ENCODE results near the gene PLXNA2.

DNA sequence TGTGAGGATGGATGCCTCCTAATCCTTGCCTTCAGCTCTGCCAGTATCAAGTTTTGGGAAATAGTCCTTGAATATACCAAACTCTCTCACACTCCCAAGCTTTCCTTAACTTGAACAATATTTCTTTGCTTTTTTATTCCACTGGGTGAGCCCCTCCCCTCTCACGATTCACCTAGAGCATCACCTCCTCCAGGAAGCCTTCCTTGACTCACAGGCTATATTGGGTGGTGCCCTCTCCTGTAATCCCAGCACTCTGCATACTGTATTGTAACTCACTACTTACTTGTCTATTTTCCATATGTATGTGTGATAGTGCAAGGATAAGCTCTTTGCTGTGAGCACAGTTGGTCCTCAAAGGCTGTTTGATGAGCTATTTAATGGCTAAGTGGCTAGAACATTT, 114.7 kb downstream of the PLXNA2 start:
- no peak for TF ChIP-seq TCF4 (CRISPR knock-in tag; IDR thresholded peaks at IDR 0.05; ENCODE audit: borderline replicate concordance)
- TF ChIP-seq RARB (CRISPR knock-in tag; IDR thresholded peaks at IDR 0.05) = no peak
- TF ChIP-seq ZNF70 (CRISPR knock-in tag; IDR thresholded peaks at IDR 0.05) = no peak
- no peak for TF ChIP-seq ZNF8 (CRISPR knock-in tag; IDR thresholded peaks at IDR 0.05)
- TF ChIP-seq, protein P1, sequence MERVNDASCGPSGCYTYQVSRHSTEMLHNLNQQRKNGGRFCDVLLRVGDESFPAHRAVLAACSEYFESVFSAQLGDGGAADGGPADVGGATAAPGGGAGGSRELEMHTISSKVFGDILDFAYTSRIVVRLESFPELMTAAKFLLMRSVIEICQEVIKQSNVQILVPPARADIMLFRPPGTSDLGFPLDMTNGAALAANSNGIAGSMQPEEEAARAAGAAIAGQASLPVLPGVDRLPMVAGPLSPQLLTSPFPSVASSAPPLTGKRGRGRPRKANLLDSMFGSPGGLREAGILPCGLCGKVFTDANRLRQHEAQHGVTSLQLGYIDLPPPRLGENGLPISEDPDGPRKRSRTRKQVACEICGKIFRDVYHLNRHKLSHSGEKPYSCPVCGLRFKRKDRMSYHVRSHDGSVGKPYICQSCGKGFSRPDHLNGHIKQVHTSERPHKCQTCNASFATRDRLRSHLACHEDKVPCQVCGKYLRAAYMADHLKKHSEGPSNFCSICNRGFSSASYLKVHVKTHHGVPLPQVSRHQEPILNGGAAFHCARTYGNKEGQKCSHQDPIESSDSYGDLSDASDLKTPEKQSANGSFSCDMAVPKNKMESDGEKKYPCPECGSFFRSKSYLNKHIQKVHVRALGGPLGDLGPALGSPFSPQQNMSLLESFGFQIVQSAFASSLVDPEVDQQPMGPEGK (CRISPR knock-in tag; IDR thresholded peaks at IDR 0.05; ENCODE audit: borderline replicate concordance) = no peak
- TF ChIP-seq ZFP30 (CRISPR knock-in tag; IDR thresholded peaks at IDR 0.05) = no peak
- no peak for TF ChIP-seq SNAI2 (CRISPR knock-in tag; IDR thresholded peaks at IDR 0.05)
- no peak for TF ChIP-seq ARNTL (CRISPR knock-in tag; IDR thresholded peaks at IDR 0.05; ENCODE audit: borderline replicate concordance, low read depth)
- TF ChIP-seq BACH2 (CRISPR knock-in tag; IDR thresholded peaks at IDR 0.05; ENCODE audit: borderline replicate concordance) = no peak
- TF ChIP-seq, protein P2, sequence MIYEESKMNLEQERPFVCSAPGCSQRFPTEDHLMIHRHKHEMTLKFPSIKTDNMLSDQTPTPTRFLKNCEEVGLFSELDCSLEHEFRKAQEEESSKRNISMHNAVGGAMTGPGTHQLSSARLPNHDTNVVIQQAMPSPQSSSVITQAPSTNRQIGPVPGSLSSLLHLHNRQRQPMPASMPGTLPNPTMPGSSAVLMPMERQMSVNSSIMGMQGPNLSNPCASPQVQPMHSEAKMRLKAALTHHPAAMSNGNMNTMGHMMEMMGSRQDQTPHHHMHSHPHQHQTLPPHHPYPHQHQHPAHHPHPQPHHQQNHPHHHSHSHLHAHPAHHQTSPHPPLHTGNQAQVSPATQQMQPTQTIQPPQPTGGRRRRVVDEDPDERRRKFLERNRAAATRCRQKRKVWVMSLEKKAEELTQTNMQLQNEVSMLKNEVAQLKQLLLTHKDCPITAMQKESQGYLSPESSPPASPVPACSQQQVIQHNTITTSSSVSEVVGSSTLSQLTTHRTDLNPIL (CRISPR knock-in tag; IDR thresholded peaks at IDR 0.05; ENCODE audit: low read depth) = no peak
- no peak for TF ChIP-seq ZNF565 (CRISPR knock-in tag; conservative IDR thresholded peaks at IDR 0.05; ENCODE audit: low read depth)
- no peak for TF ChIP-seq ESRRG (CRISPR knock-in tag; IDR thresholded peaks at IDR 0.05)
- no peak for TF ChIP-seq TOX (CRISPR knock-in tag; IDR thresholded peaks at IDR 0.05; ENCODE audit: borderline replicate concordance)
